ENCODE results near the gene TSNAXIP1. TPM values are rescaled to one million over a fixed set of nuclear protein-coding genes. Genes with fewer than 3 reads are reported as not detected.

The TSNAXIP1 gene
- total and polyA plus RNA-seq, 10 of the 15 experiments (the other 5 are each of a cell fraction or from before 2014, with no cell fraction given) = 0.09 to 0.63 (median 0.37) TPM; not detected in 1

GRCh38 chr16:67846320-67847063 lies 39.8 kb downstream of the TSNAXIP1 start, which contains the start of gene NUTF2 (continued):
- TF ChIP-seq FOS (IDR thresholded peaks at IDR 0.05; ENCODE audit: borderline replicate concordance, extremely low read depth, insufficient read length) (no peak), NR2C2 (IDR thresholded peaks at IDR 0.05; ENCODE audit: borderline replicate concordance, control insufficient read depth, insufficient read length, low read depth) (no peak), CEBPZ (IDR thresholded peaks at IDR 0.05; ENCODE audit: low read depth, low read length) (no peak), MYC (IDR thresholded peaks at IDR 0.05; ENCODE audit: insufficient read depth, insufficient read length, insufficient replicate concordance, low read length, severe bottlenecking) (no peak), CHD1 (IDR thresholded peaks at IDR 0.05; ENCODE audit: low read depth, low read length) (no peak), MTA3 (IDR thresholded peaks at IDR 0.05; ENCODE audit: borderline replicate concordance, low read length) (no peak; the same call in 1 of the 2 replicates), SIN3A (IDR thresholded peaks at IDR 0.05; ENCODE audit: low read depth, low read length) (no peak; the same call in none of the 2 replicates), ZNF622 (IDR thresholded peaks at IDR 0.05) (no peak), USF1 (IDR thresholded peaks at IDR 0.05; ENCODE audit: borderline replicate concordance, extremely low read length, insufficient read depth, low read depth, low read length) (no peak), TCF7 (IDR thresholded peaks at IDR 0.05; ENCODE audit: borderline replicate concordance) (no peak), RAD21 (IDR thresholded peaks at IDR 0.05; ENCODE audit: insufficient read depth, low read depth, low read length) (no peak), SPI1 (IDR thresholded peaks at IDR 0.05; ENCODE audit: borderline replicate concordance, insufficient read depth, low read depth, low read length) (no peak), HDAC2 (IDR thresholded peaks at IDR 0.05) (no peak), CUX1 (IDR thresholded peaks at IDR 0.05; ENCODE audit: insufficient replicate concordance, low read depth, low read length) (no peak), TBL1XR1 (IDR thresholded peaks at IDR 0.05; ENCODE audit: low read depth, low read length) (peak; percentile 64; the same call in 1 of the 2 replicates), CREB1 (IDR thresholded peaks at IDR 0.05; ENCODE audit: low read depth) (peak; percentile 82), GATAD2B (conservative IDR thresholded peaks at IDR 0.05; ENCODE audit: low read depth) (peak; percentile 77), NKRF (conservative IDR thresholded peaks at IDR 0.05) (no peak)
